Body of pancreas (tissue), 4 donors: ENCODE measurements around the gene ABHD13. TPM values are rescaled to one million over a fixed set of nuclear protein-coding genes. Genes with fewer than 3 reads are reported as not detected.
A peak's percentile ranks its signal among the peaks of the same experiment; 100 is the strongest.

ENCODE experiments used
- ATAC-seq: fragments of 150-250 bp; one replicate; pipeline ENCODE4 v1.9.1; 2016
- DNase-seq, 4 donors: peaks; one replicate each; pipeline ENCODE4 v3.0.0-alpha.2; 2019
- H3K27ac ChIP-seq, 4 donors: fragments of 200-600 bp; sonication (generic); 1 replicate in 3 of 4; 2 replicates in 1 of 4; pipeline versions ENCODE4 v1.5.1 to v1.6.1; 2016 to 2019; ENCODE audit warnings: mild to moderate bottlenecking in 1 of 4, mixed read lengths in 1 of 4, moderate library complexity in 1 of 4
- H3K27me3 ChIP-seq, 2 donors: fragments of 200-600 bp; sonication (generic); one replicate each; pipeline ENCODE4 v1.6.0; 2016; ENCODE audit warnings: mild to moderate bottlenecking in 1 of 2
- H3K36me3 ChIP-seq, 2 donors: fragments of 200-600 bp; sonication (generic); replicated peaks in 1 of 2; 2 replicates each; pipeline ENCODE4 v1.5.1; 2016; ENCODE audit warnings: low read depth in 2 of 2; ENCODE audit not compliant: insufficient read depth in 1 of 2
- H3K4me1 ChIP-seq: fragments of 200-600 bp; sonication (generic); one replicate; pipeline ENCODE4 v1.6.0; 2016
- H3K4me3 ChIP-seq, 2 donors: fragments of 200-600 bp; sonication (generic); 1 replicate in 1 of 2; 2 replicates in 1 of 2; pipeline ENCODE4 v1.5.1; 2016 to 2019
- H3K9me3 ChIP-seq, 3 donors: fragments of 200-600 bp; sonication (generic); 1 replicate in 2 of 3; 2 replicates in 1 of 3; pipeline ENCODE4 v1.5.1; 2016
- POLR2A ChIP-seq, 3 donors: fragments of 450-650 bp; IDR thresholded peaks; one replicate each; pipeline ENCODE4 v1.6.1; 2016; ENCODE audit warnings: antibody characterized with exemption in 3 of 3, mild to moderate bottlenecking in 2 of 3
- WGBS, 2 donors: methylation state at CpG; one replicate each; pipeline ENCODE4 v1.1.5; 2017; 5-methylcytosine and 5-hydroxymethylcytosine counted together
- intact Hi-C: fragments of 100-400 bp; cut with DNase I; formaldehyde crosslinking; loops from one replicate; pipeline ENCODE4 v1.15.1; 2023
- total RNA-seq, 2 donors: library from RNA; depleted of rRNA; stranded (reverse); fragments of >200 nt; gene quantifications; one replicate each; pipeline ENCODE4 v1.1.0, GENCODE V29; 2016
- TF ChIP-seq, protein P1 (sequence below), 7 experiments: fragments of 450-650 bp in 4 of 7; fragments of 200-600 bp in 3 of 7; sonication (generic) in 3 of 7; IDR thresholded peaks; one replicate each; pipeline ENCODE4 v1.5.1; 2016 to 2019; ENCODE audit warnings: antibody characterized with exemption in 7 of 7

The ABHD13 gene
- 10 to 100 TPM in 1 of 2 donors, 1 to 10 TPM in 1; 5.6 to 10.9 TPM for total RNA-seq

DNA sequence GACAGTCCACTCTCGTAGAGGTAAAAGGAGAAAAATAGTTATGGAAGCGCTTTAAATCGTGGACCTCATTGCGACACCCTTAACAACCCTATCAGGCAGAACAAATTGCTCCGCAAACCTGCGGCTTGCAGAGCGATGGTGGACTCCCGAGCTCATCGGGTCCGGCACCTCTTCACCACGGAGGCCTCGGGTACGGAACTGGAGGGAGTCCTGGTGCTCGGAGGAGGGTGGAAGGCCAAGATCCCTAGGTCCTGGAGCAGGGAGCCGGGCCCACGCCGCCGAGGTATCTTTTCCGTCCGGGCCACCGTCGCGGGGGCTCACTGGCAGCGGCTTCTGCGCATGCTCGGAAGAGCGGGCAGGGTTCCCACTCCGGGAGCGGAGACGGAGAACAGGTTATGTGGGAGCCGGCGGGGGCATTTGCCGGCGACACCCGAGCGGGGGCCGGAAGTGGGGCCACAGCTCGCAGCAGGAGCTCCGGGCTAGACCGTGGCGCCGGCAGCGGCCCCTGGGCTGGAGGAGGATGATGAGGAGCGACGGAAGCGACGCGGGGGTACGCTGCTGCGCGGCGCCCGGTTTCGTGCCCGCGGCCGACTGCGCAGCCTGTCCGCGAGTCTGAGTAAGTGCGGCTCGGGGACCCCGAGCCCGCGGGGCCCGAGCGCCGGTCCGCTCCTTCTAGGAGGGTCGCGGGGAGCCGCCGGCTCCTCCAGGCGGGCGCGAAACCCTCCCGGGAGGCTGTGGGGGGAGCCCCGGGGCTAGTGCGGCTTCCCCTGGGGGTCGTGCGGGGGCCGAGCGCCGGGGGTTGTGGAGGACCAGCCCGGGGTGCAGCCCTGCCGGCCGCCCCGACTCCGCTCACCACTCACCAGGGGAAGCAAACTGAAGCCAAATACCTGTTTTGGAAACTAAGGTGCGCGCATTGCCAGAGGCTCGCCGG lies at the start of gene ABHD13:
Gene ABHD13 (plus strand): TSS at position 349 of the 931 bp plus-strand sequence. CDS start 10,827 bp downstream, outside the sequence.
- no peaks in the 10 kb centered on the region for H3K9me3 ChIP-seq
- WGBS, 2 donors = 0 to 1% methylated on average over 23 to 68 of the region's 93 CpGs
- H3K4me1 ChIP-seq = peaks cover 49% of the 10 kb centered on the region
- no peaks in the 10 kb centered on the region for H3K36me3 ChIP-seq
- no peaks in the 10 kb centered on the region for H3K27me3 ChIP-seq
- H3K27ac ChIP-seq = peak within 1 kb of the TSS; percentile 68 to 89 (median 82)
- intact Hi-C loops = no loop called here
- ATAC-seq = peak; percentile 93
- TF ChIP-seq, protein P1, sequence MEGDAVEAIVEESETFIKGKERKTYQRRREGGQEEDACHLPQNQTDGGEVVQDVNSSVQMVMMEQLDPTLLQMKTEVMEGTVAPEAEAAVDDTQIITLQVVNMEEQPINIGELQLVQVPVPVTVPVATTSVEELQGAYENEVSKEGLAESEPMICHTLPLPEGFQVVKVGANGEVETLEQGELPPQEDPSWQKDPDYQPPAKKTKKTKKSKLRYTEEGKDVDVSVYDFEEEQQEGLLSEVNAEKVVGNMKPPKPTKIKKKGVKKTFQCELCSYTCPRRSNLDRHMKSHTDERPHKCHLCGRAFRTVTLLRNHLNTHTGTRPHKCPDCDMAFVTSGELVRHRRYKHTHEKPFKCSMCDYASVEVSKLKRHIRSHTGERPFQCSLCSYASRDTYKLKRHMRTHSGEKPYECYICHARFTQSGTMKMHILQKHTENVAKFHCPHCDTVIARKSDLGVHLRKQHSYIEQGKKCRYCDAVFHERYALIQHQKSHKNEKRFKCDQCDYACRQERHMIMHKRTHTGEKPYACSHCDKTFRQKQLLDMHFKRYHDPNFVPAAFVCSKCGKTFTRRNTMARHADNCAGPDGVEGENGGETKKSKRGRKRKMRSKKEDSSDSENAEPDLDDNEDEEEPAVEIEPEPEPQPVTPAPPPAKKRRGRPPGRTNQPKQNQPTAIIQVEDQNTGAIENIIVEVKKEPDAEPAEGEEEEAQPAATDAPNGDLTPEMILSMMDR (IDR thresholded peaks at IDR 0.05) = peak in 2 of 7 experiments; percentile 6 to 14
- TF ChIP-seq POLR2A (IDR thresholded peaks at IDR 0.05) = peak; percentile 54 to 80 (median 78)
- H3K4me3 ChIP-seq = peak within 1 kb of the TSS; percentile 69 to 99
- peak; percentile 91 for DNase-seq

DNA sequence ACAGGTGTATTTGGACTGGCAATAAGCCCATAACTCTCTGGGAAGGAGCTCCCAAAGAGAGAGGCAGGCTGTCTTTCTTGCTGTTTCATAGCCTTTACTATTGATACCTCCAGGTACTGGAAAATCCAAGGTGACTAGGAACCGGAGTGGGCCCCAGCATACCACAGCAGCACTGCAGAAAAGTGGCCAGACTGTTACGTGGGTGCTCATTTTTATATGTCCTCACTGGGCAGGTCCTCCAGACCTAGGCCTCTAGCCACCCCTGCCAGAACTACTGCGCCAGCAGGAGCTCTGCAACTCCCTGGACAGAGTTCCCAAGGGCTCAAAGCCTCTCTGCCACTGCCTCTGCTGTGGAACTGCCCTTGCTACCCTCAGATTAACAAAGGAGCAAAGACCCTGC lies 49.3 kb upstream of the ABHD13 start:
- no peak for TF ChIP-seq POLR2A (IDR thresholded peaks at IDR 0.05)
- TF ChIP-seq, protein P1 (IDR thresholded peaks at IDR 0.05) = no peak
- ATAC-seq = no peak
- Histone ChIP-seq H3K36me3 (no peaks in the 10 kb centered on the region), H3K4me3 (no peak overlapping the region), H3K9me3 (no peaks in the 10 kb centered on the region), H3K4me1 (no peaks in the 10 kb centered on the region), H3K27me3 (no peaks in the 10 kb centered on the region), H3K27ac (no peak overlapping the region)
- no peak for DNase-seq
- 63 to 87% methylated on average over 2 to 3 of the region's 3 CpGs for WGBS, 2 donors
- intact Hi-C loops = no loop called here

GRCh38 chr13:108176685-108177274 lies 41.4 kb upstream of the ABHD13 start:
- no peaks in the 10 kb centered on the region for H3K36me3 ChIP-seq
- H3K27ac ChIP-seq = no peak overlapping the region
- no peak for TF ChIP-seq POLR2A (IDR thresholded peaks at IDR 0.05)
- TF ChIP-seq, protein P1 (IDR thresholded peaks at IDR 0.05) = peak in 6 of 7 experiments; percentile 19 to 58 (median 36)
- H3K9me3 ChIP-seq = no peaks in the 10 kb centered on the region
- no peaks in the 10 kb centered on the region for H3K27me3 ChIP-seq
- no peak overlapping the region for H3K4me3 ChIP-seq
- H3K4me1 ChIP-seq = no peaks in the 10 kb centered on the region
- intact Hi-C loops = no loop called here
- WGBS, 2 donors = 33 to 35% methylated on average over 8 of the region's 8 CpGs
- no peak for ATAC-seq
- peak; percentile 21 to 70 (median 43) for DNase-seq

- DNase-seq (no peak), ATAC-seq (no peak)
- 77 to 78% methylated on average over 9 of the region's 9 CpGs for WGBS, 2 donors
- no peak overlapping the region for H3K4me3 ChIP-seq
- intact Hi-C loops = no loop called here
- no peaks in the 10 kb centered on the region for H3K4me1 ChIP-seq
- no peak overlapping the region for H3K27ac ChIP-seq
- H3K36me3 ChIP-seq = no peaks in the 10 kb centered on the region
- H3K9me3 ChIP-seq = no peaks in the 10 kb centered on the region
- TF ChIP-seq, protein P1 (IDR thresholded peaks at IDR 0.05) = no peak
- no peak for TF ChIP-seq POLR2A (IDR thresholded peaks at IDR 0.05)
- no peaks in the 10 kb centered on the region for H3K27me3 ChIP-seq
These were observed 40.1 kb upstream of the ABHD13 start for GRCh38 chr13:108178078-108178477.
